ENCODE data around the gene DIS3L2.

DNA sequence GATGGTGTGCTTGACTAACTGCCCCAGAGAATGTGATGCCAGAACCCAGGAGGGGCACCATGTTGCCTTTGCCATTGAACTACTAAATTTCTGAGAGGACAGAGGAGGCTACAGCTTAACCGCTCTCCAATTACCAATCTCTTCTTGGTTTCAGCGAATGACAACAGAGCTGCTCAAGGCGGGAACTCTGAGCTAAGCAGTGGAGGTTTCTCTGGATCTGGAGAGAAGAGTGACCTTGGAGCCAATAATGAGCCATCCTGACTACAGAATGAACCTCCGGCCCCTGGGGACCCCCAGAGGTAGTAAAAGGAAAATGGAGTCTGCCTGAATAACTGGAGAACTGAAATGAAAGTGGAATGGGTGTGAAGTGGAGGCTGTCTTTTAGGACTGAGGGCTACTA is 53.2 kb downstream of the DIS3L2 start:
- no peak for TF ChIP-seq CTCF (IDR thresholded peaks at IDR 0.05)
- TF ChIP-seq POLR2A (IDR thresholded peaks at IDR 0.05) = no peak
